Muscle of leg (tissue), 16 donors: Measurements from ENCODE around the gene ATAD1. TPM values are rescaled to one million over a fixed set of nuclear protein-coding genes. Genes with fewer than 3 reads are reported as not detected.
"Not testable (repeated sequence)": the region's sequence is repeated elsewhere in the genome, so short reads cannot be mapped to it uniquely, and the experiment has no call there.

Experiments used
- DNase-seq: peaks from one replicate; pipeline ENCODE4 v3.0.0; 2013
- H3K27ac ChIP-seq: one replicate; pipeline ENCODE4 v1.5.1; 2013; ENCODE audit warnings: mild to moderate bottlenecking, low read length, control low read depth
- H3K27me3 ChIP-seq: one replicate; pipeline ENCODE4 v1.6.1; 2013; ENCODE audit warnings: low read length; ENCODE audit not compliant: control insufficient read depth, insufficient read depth
- H3K36me3 ChIP-seq: one replicate; pipeline ENCODE4 v1.6.1; 2013; ENCODE audit warnings: low read length; ENCODE audit not compliant: control insufficient read depth, insufficient read depth
- H3K4me1 ChIP-seq: one replicate; pipeline ENCODE4 v1.6.1; 2013; ENCODE audit warnings: low read length; ENCODE audit not compliant: control insufficient read depth, insufficient read depth
- H3K4me3 ChIP-seq: one replicate; pipeline ENCODE4 v1.5.1; 2013; ENCODE audit warnings: low read length, control low read depth
- H3K9me3 ChIP-seq: replicated peaks from 2 replicates; pipeline ENCODE4 v1.6.1; 2013; ENCODE audit warnings: low read depth, low read length; ENCODE audit not compliant: control insufficient read depth
- WGBS: methylation state at CpG from one replicate; pipeline ENCODE4 v1.1.5; 2013; ENCODE audit warnings: missing lambda C conversion rate; ENCODE audit not compliant: insufficient coverage; 5-methylcytosine and 5-hydroxymethylcytosine counted together
- long read RNA-seq, 11 donors: transcript quantifications; one replicate each; lab custom pipeline, GENCODE V29; 2026
- polyA plus RNA-seq, 8 donors: library from polyadenylated mRNA; unstranded; fragments of 120-200 nt; gene quantifications; one replicate each; pipeline versions ENCODE4 v1.2.1 to v1.2.3, GENCODE V29; 2013; ENCODE audit warnings: inconsistent platforms in 1 of 8, low replicate concordance in 1 of 8; ENCODE audit not compliant: insufficient read length in 8 of 8, insufficient read depth in 1 of 8
- total RNA-seq: library from RNA; stranded (reverse); fragments of 120-200 nt; gene quantifications from one replicate; pipeline ENCODE4 v1.2.4, GENCODE V29; 2013

The ATAD1 gene
- 25.3 TPM for total RNA-seq
- polyA plus RNA-seq: 10 to 100 TPM; 23.1 to 28.1 (median 26.7) TPM
- long read RNA-seq, donor 1, full-length matches to known transcripts: 2 of 2 reads
- long read RNA-seq, donor 1, partial matches to known transcripts: 0 of 2 reads
- long read RNA-seq, donor 1, other reads (novel, unspliced or antisense): 0 of 2 reads
- long read RNA-seq, donor 2, full-length matches to known transcripts: 1 of 6 reads
- long read RNA-seq, donor 2, partial matches to known transcripts: 0 of 6 reads
- long read RNA-seq, donor 2, other reads (novel, unspliced or antisense): 5 of 6 reads
- long read RNA-seq, donor 3, full-length matches to known transcripts: 1 of 9 reads
- long read RNA-seq, donor 3, partial matches to known transcripts: 0 of 9 reads
- long read RNA-seq, donor 3, other reads (novel, unspliced or antisense): 8 of 9 reads
- long read RNA-seq, donor 4, full-length matches to known transcripts: 2 of 2 reads
- long read RNA-seq, donor 4, partial matches to known transcripts: 0 of 2 reads
- long read RNA-seq, donor 4, other reads (novel, unspliced or antisense): 0 of 2 reads
- long read RNA-seq, donor 5, partial matches to known transcripts: 0 of 16 reads
- long read RNA-seq, donor 5, other reads (novel, unspliced or antisense): 15 of 16 reads
- long read RNA-seq, donor 6, full-length matches to known transcripts: 2 of 11 reads
- long read RNA-seq, donor 6, partial matches to known transcripts: 0 of 11 reads
- long read RNA-seq, donor 6, other reads (novel, unspliced or antisense): 9 of 11 reads
- long read RNA-seq, donor 7, full-length matches to known transcripts: 1 of 34 reads
- long read RNA-seq, donor 7, partial matches to known transcripts: 24 of 34 reads
- long read RNA-seq, donor 7, other reads (novel, unspliced or antisense): 9 of 34 reads
- long read RNA-seq, donor 8, full-length matches to known transcripts: 3 of 13 reads
- long read RNA-seq, donor 8, partial matches to known transcripts: 0 of 13 reads
- long read RNA-seq, donor 8, other reads (novel, unspliced or antisense): 10 of 13 reads
- long read RNA-seq, donor 9, full-length matches to known transcripts: 2 of 2 reads
- long read RNA-seq, donor 9, partial matches to known transcripts: 0 of 2 reads
- long read RNA-seq, donor 9, other reads (novel, unspliced or antisense): 0 of 2 reads
- long read RNA-seq, donor 10, full-length matches to known transcripts: 7 of 17 reads
- long read RNA-seq, donor 10, partial matches to known transcripts: 0 of 17 reads
- long read RNA-seq, donor 10, other reads (novel, unspliced or antisense): 10 of 17 reads
- long read RNA-seq, donor 11, full-length matches to known transcripts: 1 of 7 reads
- long read RNA-seq, donor 11, partial matches to known transcripts: 0 of 7 reads
- long read RNA-seq, donor 11, other reads (novel, unspliced or antisense): 6 of 7 reads

- H3K4me1 ChIP-seq: peaks cover 4% of the 10 kb centered on the region
- H3K27me3 ChIP-seq: no peaks in the 10 kb centered on the region
- peak; percentile 91 for DNase-seq
- WGBS: under 1% methylated on average over 50 of the region's 60 CpGs
- no peaks in the 10 kb centered on the region for H3K36me3 ChIP-seq
- H3K4me3 ChIP-seq: peak within 1 kb of the TSS; percentile 75
- peak within 1 kb of the TSS; percentile 81 for H3K27ac ChIP-seq
- no peaks in the 10 kb centered on the region for H3K9me3 ChIP-seq
Observed at GRCh38 chr10:87817609-87818504, at the start of gene ATAD1. TSS of gene ATAD1 (minus strand) at chr10:87818226. CDS start at chr10:87814599, 3,627 bp downstream.

- H3K36me3 ChIP-seq: peaks cover 2% of the 10 kb centered on the region
- H3K9me3 ChIP-seq: no peaks in the 10 kb centered on the region
- H3K4me3 ChIP-seq: peak overlapping the region; percentile 92
- H3K27me3 ChIP-seq: no peaks in the 10 kb centered on the region
- no peak for DNase-seq
- H3K4me1 ChIP-seq: no peaks in the 10 kb centered on the region
- no peak overlapping the region for H3K27ac ChIP-seq
Observed at GRCh38 chr10:87867453-87867852, 49.4 kb upstream of the ATAD1 start.

GRCh38 chr10:87866412-87866974 is 48.5 kb upstream of the ATAD1 start:
- Histone ChIP-seq H3K27me3 (no peaks in the 10 kb centered on the region), H3K9me3 (no peaks in the 10 kb centered on the region), H3K4me3 (peak overlapping the region; percentile 92), H3K36me3 (peaks cover under 1% of the 10 kb centered on the region), H3K27ac (peak overlapping the region; percentile 21), H3K4me1 (peaks cover 5% of the 10 kb centered on the region)
- DNase-seq: peak; percentile 23
- no CpG with 5 or more reads among the region's 3 CpGs for WGBS

GRCh38 chr10:87865241-87865881 is 47.3 kb upstream of the ATAD1 start:
- Histone ChIP-seq H3K27me3 (no peaks in the 10 kb centered on the region), H3K27ac (peak overlapping the region; percentile 96), H3K9me3 (no peaks in the 10 kb centered on the region), H3K36me3 (no peaks in the 10 kb centered on the region), H3K4me1 (peaks cover 7% of the 10 kb centered on the region), H3K4me3 (peak overlapping the region; percentile 92)
- DNase-seq: peak; percentile 20
- WGBS: 4% methylated on average over 2 of the region's 4 CpGs

GRCh38 chr10:87864496-87865059 is 46.6 kb upstream of the ATAD1 start:
- peak; percentile 42 for DNase-seq
- WGBS: 0% methylated on average over 5 of the region's 16 CpGs

GRCh38 chr10:87863951-87864495 is 46.0 kb upstream of the ATAD1 start:
- peak; percentile 51 for DNase-seq
- H3K4me3 ChIP-seq: peak overlapping the region; percentile 92
- H3K9me3 ChIP-seq, H3K36me3 ChIP-seq, H3K27me3 ChIP-seq, H3K4me1 ChIP-seq: not testable (repeated sequence)
- H3K27ac ChIP-seq: peak overlapping the region; percentile 96
- WGBS: under 1% methylated on average over 44 of the region's 47 CpGs

More at GRCh38 chr10:87864496-87865059, 46.6 kb upstream of the ATAD1 start:
- Histone ChIP-seq H3K4me1 (peaks cover 7% of the 10 kb centered on the region), H3K27ac (peak overlapping the region; percentile 96), H3K36me3 (no peaks in the 10 kb centered on the region), H3K9me3 (no peaks in the 10 kb centered on the region), H3K27me3 (no peaks in the 10 kb centered on the region), H3K4me3 (peak overlapping the region; percentile 92)

GRCh38 chr10:87863053-87863943 is 45.3 kb upstream of the ATAD1 start, which contains the start of the genes KLLN and PTEN:
TSS of gene KLLN (minus strand) at chr10:87863533. CDS start at chr10:87862487, 1,046 bp downstream.
TSS of gene PTEN (plus strand) at chr10:87863625. CDS start at chr10:87864470, 845 bp downstream.
- Histone ChIP-seq H3K27ac (peak within 1 kb of the TSS; percentile 96), H3K4me1 (peaks cover 7% of the 10 kb centered on the region), H3K36me3 (no peaks in the 10 kb centered on the region), H3K9me3 (no peaks in the 10 kb centered on the region), H3K27me3 (no peaks in the 10 kb centered on the region), H3K4me3 (peak within 1 kb of the TSS; percentile 92)
- peak; percentile 98 for DNase-seq
- under 1% methylated on average over 83 of the region's 89 CpGs for WGBS
